Embryonic facial prominence (tissue), 1 donor: ENCODE data around the gene RAD51B.
"Not testable (repeated sequence)": the region's sequence is repeated elsewhere in the genome, so short reads cannot be mapped to it uniquely, and the experiment has no call there.

Experiments
- DNase-seq: peaks from one replicate; pipeline ENCODE4 v3.0.0-alpha.2; 2016; ENCODE audit errors: extremely low spot score

The RAD51B gene

GRCh38 chr14:68740788-68741476 lies 921.4 kb downstream of the RAD51B start:
- no peak for DNase-seq

GRCh38 chr14:68741477-68741791 lies 921.9 kb downstream of the RAD51B start:
- no peak for DNase-seq

- DNase-seq: no peak
Measured at GRCh38 chr14:68741839-68742470, 922.4 kb downstream of the RAD51B start.

GRCh38 chr14:68744613-68745012 lies 925.0 kb downstream of the RAD51B start:
- DNase-seq: no peak

DNA sequence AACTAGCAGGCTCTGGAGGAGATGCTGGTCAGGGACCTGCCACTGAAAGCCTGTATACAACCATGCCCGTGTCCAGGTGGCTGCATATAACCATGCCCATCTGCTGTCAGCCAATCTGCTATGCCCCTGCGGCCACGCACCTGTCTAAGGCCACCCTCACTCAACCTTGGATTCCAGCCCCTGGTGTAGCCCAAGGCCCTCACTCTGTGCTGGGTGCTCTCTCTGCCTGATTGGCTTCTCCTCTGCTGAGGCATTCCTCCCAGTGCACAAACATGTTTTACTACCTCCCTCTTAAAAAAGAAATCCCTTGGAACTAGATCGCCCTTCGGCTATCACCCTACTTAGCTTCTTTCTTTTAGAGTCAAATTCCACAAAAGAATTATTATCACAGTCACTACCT lies 927.8 kb downstream of the RAD51B start:
- DNase-seq: no peak

DNA sequence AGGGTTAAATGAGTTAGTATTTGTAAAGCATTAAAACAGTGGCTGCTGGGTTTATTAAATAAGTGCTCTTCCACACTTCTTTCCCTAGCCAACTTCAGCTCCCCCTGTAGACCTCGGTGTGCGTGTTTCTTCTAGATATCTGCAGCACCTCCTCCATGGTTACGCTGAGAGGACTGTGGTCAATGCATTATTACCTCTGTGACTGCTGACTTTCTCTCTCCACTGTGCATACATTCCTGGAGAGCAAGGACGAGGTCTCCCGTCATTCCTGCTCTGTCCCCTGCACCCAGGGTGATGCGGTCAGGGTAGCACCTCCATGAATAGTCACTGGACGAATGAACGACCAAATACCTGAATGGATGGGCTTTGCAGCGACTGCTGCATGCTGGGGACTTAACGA lies 928.7 kb downstream of the RAD51B start:
- DNase-seq: no peak

DNA sequence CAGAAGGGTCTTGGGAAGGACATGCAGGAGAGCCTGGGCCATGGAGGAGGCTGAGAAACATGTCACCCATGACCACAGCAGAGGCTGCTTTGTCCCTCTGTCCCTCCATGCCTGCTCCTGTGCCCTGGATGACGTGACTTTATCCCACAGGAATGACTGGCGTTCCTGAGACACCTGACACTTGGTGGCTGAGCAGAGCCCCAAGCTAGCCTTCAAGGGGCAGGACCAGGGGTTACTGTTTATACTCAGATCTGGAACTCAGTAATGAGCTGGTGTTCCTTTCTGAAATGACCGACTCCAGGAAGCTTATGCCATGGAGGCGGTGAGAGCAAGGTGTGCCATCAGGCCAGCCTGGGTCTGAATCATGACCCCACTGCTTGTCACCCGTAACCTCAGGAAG lies 929.1 kb downstream of the RAD51B start:
- no peak for DNase-seq

DNA sequence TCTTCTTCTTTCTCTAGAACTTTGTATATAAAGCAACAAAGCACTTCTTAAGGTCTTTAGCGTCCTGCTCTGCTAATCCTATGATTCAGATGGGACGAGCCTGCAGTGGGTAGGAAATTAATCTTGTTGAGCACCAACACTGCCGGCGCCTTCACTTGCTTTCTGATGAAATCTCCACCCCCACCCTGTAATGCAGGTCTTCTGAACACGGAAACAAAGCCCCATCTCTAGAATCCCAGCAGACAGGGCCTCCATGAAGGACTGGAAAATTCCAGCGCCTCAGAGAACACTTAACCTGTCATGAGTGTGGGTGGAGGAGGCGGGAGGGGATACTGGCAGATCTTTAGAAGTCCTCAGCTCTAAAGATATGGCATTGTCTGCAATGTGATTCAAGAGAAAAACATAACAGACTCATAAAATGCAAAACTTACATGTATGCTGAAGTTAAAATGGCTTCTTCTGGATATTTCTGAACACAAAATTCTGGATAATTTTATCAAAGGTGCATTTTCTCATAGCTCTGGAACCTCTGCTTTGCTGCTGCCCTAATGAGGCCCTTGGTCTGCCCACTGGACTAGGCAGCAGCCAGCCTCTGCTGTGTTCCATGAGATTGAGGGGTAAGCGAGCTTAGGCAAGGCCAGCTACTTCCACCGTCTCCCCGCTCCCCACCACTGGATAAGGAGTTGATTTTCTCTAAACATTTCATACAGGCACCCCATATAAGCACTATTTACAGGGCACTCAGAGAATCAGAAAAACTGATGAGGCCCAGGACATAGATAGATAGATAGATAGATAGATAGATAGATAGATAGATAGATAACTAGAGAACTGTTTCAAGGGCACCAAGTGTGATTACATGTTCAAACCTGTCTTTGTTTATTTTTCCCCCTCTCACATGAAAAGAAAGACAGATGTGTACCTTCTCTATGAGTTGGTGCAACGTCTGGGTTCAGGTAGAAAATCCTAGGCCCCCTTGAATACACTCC lies 930.2 kb downstream of the RAD51B start:
- DNase-seq: no peak

DNA sequence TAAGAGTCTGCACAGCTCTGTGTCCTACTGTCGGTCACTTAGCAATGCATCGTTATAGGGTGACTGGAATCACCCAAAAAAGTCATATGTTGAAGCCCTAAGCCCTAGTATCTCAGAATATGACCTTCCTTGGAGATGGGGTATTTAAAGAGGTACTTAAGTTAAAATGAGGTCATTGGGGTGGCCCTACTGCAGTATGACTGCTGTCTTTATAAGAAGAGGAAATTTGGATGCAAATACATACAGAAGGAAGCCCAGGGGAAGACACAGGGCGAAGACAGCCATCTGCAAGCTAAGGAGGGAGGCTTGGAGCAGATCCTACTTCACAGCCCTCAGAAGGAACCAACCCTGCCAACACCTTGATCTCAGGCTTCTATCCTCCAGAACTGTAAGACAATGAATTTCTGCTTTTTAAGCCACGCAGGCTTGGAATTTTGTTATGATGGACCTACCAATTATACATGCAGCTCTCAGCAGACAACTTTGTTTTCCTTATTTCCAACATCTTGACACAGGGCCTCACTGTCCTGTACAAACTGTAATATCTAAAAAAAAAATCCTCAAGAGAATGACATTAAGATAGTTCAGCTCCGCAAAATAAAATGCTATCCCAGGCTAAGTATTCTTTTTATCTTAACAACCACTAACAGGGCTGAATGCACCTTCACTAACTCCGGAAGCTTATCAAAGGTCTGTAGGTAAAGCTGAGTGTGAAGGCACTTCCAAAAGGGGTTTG lies 932.9 kb downstream of the RAD51B start:
- DNase-seq: no peak

- no peak for DNase-seq
Measured at GRCh38 chr14:68753690-68754089, 934.1 kb downstream of the RAD51B start.

- no peak for DNase-seq
Measured at GRCh38 chr14:68755016-68755353, 935.4 kb downstream of the RAD51B start.

- DNase-seq: no peak
Measured at GRCh38 chr14:68756000-68756481, 936.5 kb downstream of the RAD51B start.

DNA sequence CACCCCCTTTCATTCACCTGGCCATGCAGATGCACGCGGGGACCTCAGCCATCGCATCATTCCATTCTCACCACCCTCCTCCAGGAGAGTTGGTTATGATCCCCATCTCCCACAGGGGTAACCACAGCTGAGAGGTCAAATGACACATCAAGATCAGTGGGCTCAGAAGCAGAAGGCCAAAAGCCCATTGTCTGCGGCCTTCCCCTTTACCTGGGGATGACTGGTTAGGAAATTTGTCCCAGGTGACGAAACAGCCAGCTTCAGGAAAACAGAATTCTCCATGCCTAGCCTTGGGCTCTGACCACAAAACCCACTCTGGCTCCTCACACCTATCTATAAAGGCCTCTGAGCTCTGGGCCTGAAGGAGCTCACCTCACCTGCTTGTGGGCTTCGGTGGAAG lies 937.2 kb downstream of the RAD51B start:
- no peak for DNase-seq

- DNase-seq: no peak
Measured at GRCh38 chr14:68757618-68758081, 938.1 kb downstream of the RAD51B start.

- DNase-seq: no peak
Measured at GRCh38 chr14:68758301-68758700, 938.7 kb downstream of the RAD51B start.

DNA sequence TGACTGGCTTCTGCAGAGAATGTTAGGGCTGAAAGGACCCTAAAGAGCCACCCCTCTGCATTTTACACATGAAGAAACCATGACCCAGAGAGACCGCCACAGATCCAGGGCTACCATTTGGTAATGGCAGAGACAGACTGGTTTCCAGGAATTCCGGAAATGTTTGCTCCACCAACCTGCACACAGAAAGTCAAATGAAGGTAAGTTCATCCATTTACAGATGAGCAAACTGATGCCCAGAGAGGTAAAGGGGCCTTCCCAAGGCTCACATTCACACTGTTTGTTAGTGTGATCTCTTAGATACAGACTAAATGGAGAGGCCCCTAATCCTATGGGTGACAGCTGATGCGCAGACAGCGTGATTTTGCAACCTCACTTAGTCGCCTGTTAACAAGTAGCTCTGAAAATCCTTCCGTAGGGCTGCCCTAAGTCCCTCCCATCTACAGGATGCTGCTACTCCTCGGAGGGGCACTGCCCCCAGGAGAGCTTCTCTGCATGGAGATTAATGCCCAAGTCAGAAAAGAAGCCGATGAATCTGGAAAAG lies 939.5 kb downstream of the RAD51B start:
- no peak for DNase-seq

DNA sequence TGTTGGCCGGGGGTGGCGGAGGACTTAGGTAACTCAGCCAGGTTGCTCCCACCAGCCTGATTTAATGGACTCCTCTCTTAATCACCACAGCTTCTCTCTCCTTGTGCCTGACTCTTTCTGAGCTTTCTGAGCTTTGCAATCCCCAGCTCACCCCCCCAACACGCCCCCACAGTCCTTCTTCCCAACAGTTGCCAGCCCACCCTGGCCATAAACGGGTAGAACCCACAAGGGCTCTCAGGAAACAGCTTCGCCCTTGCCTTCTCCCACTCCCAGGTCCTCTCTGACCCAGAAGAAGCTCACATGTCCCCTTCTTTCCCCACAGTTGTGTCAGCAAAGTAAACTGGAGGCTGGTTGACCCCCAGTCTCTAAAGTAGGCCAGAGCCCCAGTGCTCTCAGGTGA lies 940.4 kb downstream of the RAD51B start:
- no peak for DNase-seq

GRCh38 chr14:68760761-68761160 lies 941.2 kb downstream of the RAD51B start:
- DNase-seq: no peak

GRCh38 chr14:68761391-68761790 lies 941.8 kb downstream of the RAD51B start:
- no peak for DNase-seq

DNA sequence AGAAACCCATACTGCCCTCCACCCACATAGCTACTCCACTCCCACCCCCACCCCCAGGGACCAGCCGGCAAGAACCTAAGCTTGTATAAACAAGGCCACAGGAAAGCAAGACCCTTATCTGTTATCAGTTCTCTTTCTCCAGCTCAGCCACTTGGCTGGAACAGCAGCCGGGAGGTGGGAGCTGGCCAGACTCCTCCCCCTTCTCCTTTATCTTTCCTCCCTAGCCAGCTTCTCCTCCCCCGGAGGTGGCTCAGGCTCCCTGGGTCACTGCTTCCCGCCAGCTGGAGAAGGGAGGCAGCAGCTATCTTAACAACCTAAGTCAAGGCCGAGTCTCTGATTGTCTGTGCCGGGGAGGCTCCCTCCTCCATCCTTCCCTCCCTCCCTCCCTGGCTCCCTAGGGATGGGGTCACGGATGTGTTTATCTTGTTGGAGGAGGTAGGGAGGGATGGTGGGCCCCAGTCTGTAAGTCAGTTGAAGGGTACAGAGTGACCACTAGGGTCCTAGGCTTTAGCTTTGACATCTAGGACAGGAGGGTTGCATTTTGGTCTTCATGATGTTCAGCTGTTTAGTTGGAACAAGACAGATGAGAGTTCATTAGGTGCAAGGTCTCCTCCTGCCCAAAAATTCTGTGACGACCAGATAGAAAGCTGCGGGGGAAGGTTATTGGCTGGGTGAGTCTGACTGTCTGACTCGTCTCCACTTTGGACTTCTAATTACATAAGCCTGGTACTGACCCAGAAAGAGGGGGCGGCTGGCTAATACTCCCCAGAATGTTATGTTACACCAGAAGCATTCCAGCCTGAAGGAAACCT lies 943.6 kb downstream of the RAD51B start:
- DNase-seq: no peak

DNA sequence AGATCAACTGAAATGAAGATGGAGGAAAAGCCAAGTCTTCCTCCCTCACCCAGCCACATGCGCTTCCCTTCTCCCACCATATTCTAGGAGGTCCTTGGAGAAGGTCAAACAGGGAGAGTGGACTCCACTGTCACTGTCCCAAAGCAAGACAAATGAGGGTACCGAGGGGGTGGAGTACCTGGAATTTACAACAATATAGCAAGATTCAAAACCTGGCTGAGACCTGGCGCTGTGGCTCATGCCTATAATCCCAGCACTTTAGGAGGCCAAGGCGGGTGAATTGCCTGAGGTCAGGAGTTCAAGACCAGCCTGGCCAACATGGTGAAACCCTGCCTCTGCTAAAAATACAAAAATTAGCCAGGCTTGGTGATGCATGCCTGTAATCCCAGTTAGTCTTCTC lies 944.3 kb downstream of the RAD51B start:
- not testable (repeated sequence) for DNase-seq
